HG03135 (cell line): ENCODE results near the gene GNAO1.

Experiments used
- ATAC-seq: cut with Tn5 transposase; IDR thresholded peaks from one replicate; pipeline ENCODE4 v1.9.1; 2021; ENCODE audit warnings: mild to moderate bottlenecking, moderate library complexity; ENCODE audit not compliant: unreplicated experiment

The GNAO1 gene

GRCh38 chr16:56234737-56235136 is 43.4 kb downstream of the GNAO1 start:
- no peak for ATAC-seq

- ATAC-seq, result no peak
Measured at GRCh38 chr16:56237451-56237930, 46.2 kb downstream of the GNAO1 start.

- ATAC-seq, result no peak
Measured at GRCh38 chr16:56238188-56238587, 46.9 kb downstream of the GNAO1 start.

- no peak for ATAC-seq
Measured at GRCh38 chr16:56241596-56241995, 50.3 kb downstream of the GNAO1 start.

GRCh38 chr16:56242740-56243139 is 51.5 kb downstream of the GNAO1 start:
- no peak for ATAC-seq

- ATAC-seq, result no peak
Measured at GRCh38 chr16:56244612-56245011, 53.3 kb downstream of the GNAO1 start.

- no peak for ATAC-seq
Measured at GRCh38 chr16:56245197-56245596, 53.9 kb downstream of the GNAO1 start.

GRCh38 chr16:56246051-56246817 is 54.9 kb downstream of the GNAO1 start:
- no peak for ATAC-seq

- no peak for ATAC-seq
Measured at GRCh38 chr16:56247018-56247417, 55.7 kb downstream of the GNAO1 start.

GRCh38 chr16:56247808-56248207 is 56.5 kb downstream of the GNAO1 start:
- ATAC-seq, result no peak

- no peak for ATAC-seq
Measured at GRCh38 chr16:56252835-56253234, 61.5 kb downstream of the GNAO1 start.

GRCh38 chr16:56255904-56256303 is 64.6 kb downstream of the GNAO1 start:
- no peak for ATAC-seq

- no peak for ATAC-seq
Measured at GRCh38 chr16:56257239-56257638, 66.0 kb downstream of the GNAO1 start.

- no peak for ATAC-seq
Measured at GRCh38 chr16:56257666-56258342, 66.5 kb downstream of the GNAO1 start.

- ATAC-seq, result no peak
Measured at GRCh38 chr16:56258508-56259424, 67.5 kb downstream of the GNAO1 start.

GRCh38 chr16:56259425-56259779 is 68.1 kb downstream of the GNAO1 start:
- ATAC-seq, result no peak

- no peak for ATAC-seq
Measured at GRCh38 chr16:56260378-56261160, 69.3 kb downstream of the GNAO1 start.

GRCh38 chr16:56261656-56262055 is 70.4 kb downstream of the GNAO1 start:
- no peak for ATAC-seq

GRCh38 chr16:56262148-56262547 is 70.9 kb downstream of the GNAO1 start:
- ATAC-seq, result no peak

GRCh38 chr16:56262551-56263245 is 71.4 kb downstream of the GNAO1 start:
- ATAC-seq, result no peak
